ENCODE measurements around the gene MAFG. TPM values are rescaled to one million over a fixed set of nuclear protein-coding genes. Genes with fewer than 3 reads are reported as not detected.

Gene MAFG
- total and polyA plus RNA-seq, 2 of the 13 experiments (the other 11 are each of a cell fraction or from before 2014, with no cell fraction given) = 14.5 to 20.0 TPM

GRCh38 chr17:81902023-81902652 is 25.4 kb downstream of the MAFG start, which contains the start of gene NPB (continued):
- TF ChIP-seq U2AF2 (IDR thresholded peaks at IDR 0.05; ENCODE audit: low read depth, low read length) (no peak), THAP7 (CRISPR knock-in tag; IDR thresholded peaks at IDR 0.05) (no peak), SRSF4 (IDR thresholded peaks at IDR 0.05; ENCODE audit: low read depth, low read length, poor library complexity, severe bottlenecking) (no peak), BHLHE40 (IDR thresholded peaks at IDR 0.05; ENCODE audit: low read length) (no peak), THRA (CRISPR knock-in tag; IDR thresholded peaks at IDR 0.05; ENCODE audit: borderline replicate concordance) (no peak), SIN3A (IDR thresholded peaks at IDR 0.05; ENCODE audit: borderline replicate concordance, low read depth, low read length) (0 out of 2 replicates have a peak, but pooled peaks have one; percentile 40), GABPA (IDR thresholded peaks at IDR 0.05; ENCODE audit: low read depth, low read length) (no peak), GABPA (CRISPR knock-in tag; IDR thresholded peaks at IDR 0.05; ENCODE audit: low read depth) (no peak), ATF7 (IDR thresholded peaks at IDR 0.05) (no peak), ATF7 (CRISPR knock-in tag; IDR thresholded peaks at IDR 0.05) (no peak; the same call in 1 of the 2 replicates), ZFP37 (CRISPR knock-in tag; IDR thresholded peaks at IDR 0.05; ENCODE audit: borderline replicate concordance) (no peak), THAP9 (CRISPR knock-in tag; IDR thresholded peaks at IDR 0.05; ENCODE audit: borderline replicate concordance) (no peak), AKAP8 (CRISPR knock-in tag; IDR thresholded peaks at IDR 0.05) (no peak; the same call in 1 of the 2 replicates), POGK (CRISPR knock-in tag; conservative IDR thresholded peaks at IDR 0.05) (peak; percentile 81), ZNF883 (CRISPR knock-in tag; IDR thresholded peaks at IDR 0.05; ENCODE audit: not compliant biosample characterization) (no peak), ZNF788 (CRISPR knock-in tag; IDR thresholded peaks at IDR 0.05; ENCODE audit: borderline replicate concordance) (no peak), PAF1 (CRISPR knock-in tag; IDR thresholded peaks at IDR 0.05) (no peak), MLXIP (CRISPR knock-in tag; IDR thresholded peaks at IDR 0.05; ENCODE audit: borderline replicate concordance) (peak; percentile 9; the same call in 1 of the 2 replicates)

All from HepG2 (cell line).